Measurements from ENCODE around the gene DSG3.
"Not testable (repeated sequence)": the region's sequence is repeated elsewhere in the genome, so short reads cannot be mapped to it uniquely, and the experiment has no call there.

Gene DSG3

DNA sequence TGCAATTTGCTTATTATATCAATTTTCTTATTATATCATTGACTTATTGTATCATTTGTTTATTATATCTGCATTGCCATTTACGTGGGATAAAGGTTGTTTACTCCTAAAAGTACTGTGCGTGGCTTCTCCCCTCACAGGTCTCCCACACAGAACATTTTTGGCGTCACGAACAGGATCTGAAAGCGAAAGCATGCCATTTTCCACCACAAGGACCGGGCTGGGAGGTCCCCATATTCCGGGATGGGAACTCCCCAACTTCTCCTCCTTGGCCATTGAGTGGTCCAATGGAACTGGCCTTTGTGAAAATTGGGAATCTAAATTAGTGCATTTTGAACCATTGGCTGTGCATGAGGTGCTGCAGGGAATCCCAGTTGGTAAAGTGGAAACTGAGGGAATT is 45.6 kb downstream of the DSG3 start:
- no peak for DNase-seq (ENCODE audit: low read depth in 2 of 2)

DNA sequence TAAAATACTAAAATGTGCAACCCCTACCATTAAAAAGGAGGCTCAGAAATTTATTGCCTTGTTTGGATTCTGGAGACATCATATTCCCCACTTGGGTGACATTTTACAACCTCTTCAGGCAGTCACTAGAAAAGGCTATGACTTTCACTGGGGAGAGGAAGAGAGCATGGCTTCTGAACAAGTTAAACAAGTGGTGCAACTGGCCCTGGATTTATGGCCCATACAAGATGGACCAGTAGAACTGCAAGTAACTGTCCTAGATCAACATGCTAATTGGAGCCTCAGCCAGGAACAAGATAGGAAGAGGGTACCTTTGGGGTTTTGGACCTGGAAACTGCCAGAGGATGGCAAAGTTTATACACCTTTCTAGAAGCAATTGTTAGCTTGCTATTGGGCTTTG is 46.4 kb downstream of the DSG3 start:
- DNase-seq (ENCODE audit: low read depth in 2 of 2) = no peak

DNA sequence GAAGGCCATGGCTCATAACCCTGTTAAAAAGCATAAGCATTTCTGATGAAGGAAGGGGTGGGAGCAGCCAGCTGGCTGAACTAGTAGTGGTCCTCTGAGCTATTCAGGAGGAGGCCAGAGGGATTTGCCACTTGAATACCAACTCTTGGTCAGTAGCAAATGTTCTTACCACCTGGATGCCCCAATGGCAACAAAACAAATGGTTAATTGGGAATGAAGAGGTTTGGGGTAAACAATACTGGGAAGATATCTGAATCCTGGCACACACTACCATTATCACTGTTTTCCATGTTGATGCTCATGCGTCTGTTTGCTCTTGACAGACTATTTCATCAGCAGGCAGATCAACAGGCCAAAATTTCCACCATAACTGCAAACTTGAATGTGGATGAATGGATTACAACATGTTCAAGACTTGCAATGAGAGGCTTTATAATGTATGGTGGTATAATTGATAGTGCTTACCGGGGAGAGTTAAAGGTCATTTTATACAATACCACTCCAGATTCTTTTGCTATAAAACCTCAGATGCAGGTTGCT is 47.2 kb downstream of the DSG3 start:
- DNase-seq (ENCODE audit: low read depth in 2 of 2) = not testable (repeated sequence)

DNA sequence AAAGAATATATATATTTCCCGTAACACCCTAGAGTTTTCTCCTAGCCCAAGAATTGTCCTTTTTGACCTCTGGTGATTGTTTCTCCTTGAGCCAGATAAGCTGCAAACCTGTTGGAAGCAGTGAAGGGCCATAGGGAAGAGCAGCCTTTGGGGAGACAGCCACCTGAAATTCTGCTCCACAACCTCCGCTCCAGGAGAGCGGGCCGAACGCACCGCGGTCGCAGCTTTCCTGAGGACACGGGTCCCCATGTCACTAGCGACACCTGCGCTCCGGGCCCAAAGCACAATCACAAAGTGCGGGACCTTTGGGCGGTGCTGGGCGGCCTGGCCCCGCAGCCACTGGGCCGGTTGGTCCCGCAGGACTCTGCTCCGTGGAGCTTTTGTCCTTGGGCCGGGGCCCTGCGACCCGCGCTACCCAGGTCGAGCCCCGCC is 49.9 kb downstream of the DSG3 start:
- DNase-seq (ENCODE audit: low read depth in 2 of 2) = no peak

DNA sequence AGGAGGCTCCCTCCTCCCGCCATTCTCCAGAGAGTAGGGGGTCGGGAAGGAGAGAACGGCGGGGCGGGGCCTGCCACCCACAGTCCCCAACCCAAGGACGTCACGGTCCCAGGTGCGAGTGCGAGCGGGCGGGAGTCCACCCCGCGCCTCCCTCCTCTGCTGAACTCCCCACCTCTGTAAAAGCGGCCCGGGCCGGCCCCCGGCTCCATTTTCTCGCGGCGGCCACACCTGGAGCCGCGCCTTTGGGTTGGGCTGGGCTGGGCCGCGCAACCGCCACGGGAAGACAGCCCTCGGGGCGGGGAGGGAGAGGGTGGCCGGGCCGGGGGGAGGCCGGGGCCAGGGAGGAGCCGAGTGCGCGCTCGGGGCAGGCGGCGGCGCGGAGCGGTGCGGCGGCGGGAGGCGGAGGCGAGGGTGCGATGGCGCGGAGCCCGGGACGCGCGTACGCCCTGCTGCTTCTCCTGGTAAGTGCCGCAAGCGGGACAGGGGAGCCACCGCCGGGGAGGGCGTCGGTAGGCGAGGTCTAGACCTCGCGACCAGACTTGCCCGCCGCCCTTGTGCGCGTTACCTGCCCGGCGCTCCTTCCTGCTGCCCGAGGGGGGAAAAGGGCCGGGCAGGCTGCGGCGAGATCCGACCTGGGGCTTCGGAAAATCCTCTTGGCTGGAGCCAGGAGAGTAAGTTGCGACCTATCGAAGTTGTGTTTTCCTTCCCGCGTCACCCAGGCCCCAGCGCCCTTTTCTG is 50.5 kb downstream of the DSG3 start, which contains the start of gene DSG2:
Gene DSG2, plus strand, starts transcription at position 342 of the 738 bp plus-strand sequence. Its CDS starts 75 bp downstream, at position 417.
- peak; percentile 4 for DNase-seq (ENCODE audit: low read depth in 2 of 2)

DNA sequence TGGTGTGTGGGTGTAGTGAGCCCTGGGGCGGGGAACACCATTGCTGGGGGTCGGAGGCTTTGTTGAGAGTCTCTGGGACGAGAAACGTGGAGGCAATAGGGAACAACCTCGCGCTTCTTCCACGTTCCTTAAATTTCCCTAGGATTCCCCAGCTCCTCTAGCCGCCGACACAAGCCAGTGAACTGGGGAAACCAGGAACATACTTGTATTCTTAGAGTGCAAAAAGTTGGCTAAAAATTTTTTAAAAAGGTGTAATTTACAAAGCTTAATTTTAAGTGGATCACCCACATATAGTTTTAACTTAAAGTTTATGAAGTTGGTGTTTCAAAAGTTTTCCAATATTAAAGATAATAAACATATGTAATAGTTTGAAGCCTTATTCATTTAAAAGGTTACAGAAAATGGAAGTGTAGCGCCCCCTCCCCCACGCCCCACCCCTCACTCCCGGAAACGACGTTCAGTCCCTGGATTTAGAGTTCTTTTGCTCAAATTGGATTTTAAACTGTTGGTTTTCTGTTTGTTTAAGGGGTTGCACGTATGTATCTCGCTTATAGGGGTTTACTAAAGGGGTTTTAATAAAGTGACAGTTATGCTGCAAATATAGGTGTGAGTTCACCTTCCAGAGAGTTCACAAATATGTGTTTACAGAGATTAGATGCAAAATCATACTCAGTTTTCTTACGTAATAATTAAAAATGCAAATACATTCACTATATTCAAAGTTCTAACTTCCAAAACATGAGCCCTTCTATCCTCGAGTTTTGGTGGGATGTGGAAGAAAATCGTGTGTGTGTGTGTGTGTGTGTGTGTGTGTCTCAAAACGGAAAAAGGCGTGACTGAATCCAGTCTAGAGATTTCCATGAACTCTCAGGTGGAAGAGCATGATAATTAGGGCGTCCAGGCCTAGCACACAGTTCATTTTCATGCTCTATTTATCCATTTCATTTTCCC is 51.3 kb downstream of the DSG3 start:
- DNase-seq (ENCODE audit: low read depth in 2 of 2) = no peak

DNA sequence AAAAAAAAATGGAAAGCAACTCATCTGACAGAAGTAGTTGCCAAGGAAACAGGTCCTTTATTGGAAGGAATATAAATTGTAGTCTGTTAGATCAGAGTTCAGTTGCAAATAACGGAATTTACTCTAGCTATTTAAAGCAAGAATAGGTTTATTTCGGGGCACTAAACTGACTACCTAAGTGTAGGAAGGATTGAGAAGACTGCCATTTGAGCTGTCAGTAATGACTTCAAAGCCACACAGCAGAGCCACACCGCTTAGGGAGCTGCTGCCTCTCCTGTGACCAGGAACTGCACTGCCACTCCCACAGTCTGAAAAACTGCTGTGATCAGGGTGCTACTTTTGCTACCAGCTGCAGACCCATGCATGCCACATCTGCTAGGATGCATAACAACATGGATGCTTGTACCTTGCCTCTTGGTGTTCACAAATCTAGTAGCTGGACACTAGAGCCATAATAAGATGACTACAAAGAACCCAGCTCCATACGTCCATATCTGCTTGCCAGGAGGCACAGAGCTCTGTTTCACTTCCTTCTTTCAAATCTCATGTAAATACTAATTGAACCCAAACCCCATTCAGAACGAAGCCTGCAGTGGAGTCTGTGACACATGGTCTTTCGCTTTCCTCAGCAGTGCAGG is 52.6 kb downstream of the DSG3 start:
- DNase-seq (ENCODE audit: low read depth in 2 of 2) = no peak

DNA sequence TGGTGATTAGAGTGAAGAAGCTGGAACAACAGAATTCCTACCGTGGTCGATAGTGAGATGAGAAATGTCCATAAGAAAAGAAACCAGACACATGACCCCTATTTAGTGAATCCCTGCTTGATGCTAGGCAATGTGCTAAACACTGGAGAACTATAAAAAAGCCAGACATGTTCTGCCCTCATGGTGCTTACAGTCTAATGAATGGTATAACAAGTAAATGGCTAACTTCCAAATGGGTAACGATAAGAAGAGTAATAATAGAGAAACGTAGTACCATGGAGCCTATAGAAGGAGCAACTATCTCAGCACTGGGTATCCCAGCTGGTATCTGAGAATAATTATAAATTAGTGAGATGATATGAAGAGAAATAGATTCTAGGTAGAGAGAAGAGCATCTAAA is 55.5 kb downstream of the DSG3 start:
- no peak for DNase-seq (ENCODE audit: low read depth in 2 of 2)

DNA sequence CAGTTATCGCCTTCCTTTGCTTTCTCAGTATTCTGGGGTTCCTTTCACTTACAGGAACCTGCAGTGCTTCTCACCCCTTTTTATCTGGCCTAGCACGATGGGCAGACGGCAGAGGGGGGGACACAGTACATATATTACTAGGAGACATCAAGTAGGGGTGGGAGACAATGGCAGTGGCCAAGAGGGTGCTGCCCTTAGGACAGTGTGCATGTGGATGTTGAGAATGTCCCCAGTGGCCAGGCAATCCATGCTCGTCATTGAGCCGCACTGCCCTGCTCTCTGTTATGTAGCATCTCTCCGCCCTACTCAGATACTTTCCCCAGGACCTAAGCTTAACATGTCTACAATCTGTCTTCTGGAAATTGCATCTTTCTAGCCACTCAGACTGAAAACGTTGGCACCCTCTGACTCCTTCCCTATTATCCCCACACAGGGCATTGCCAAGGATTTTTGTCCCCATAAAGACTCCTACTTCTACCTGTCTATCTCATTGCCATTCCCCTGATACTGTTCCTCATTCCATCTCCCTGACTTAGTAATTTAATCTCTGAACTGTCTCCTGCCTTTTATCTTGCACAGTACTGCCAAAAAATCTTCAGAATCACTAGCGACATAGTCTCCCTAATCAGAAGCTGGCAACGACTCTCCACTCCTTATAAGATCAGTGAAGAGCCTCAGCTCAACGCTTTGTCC is 57.1 kb downstream of the DSG3 start:
- no peak for DNase-seq (ENCODE audit: low read depth in 2 of 2)

DNA sequence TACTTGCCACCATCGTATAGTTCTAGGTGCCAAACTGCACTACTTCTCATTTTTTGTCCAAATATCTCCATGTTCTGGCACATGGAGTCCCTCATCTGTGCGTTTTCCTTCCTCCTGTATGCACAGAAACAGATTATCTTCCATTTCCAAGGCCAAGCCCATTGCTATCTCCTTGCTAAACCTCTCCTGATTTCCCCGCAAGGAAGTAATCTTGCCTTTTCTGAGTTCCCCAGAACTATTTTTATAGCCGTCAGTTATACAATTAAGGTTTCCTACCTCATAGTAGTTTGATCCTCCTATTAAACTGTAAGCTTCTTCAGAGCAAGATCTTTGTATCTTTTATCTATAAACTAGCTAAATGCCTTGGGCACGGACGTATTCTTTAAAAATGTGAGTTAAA is 57.6 kb downstream of the DSG3 start:
- no peak for DNase-seq (ENCODE audit: low read depth in 2 of 2)

DNA sequence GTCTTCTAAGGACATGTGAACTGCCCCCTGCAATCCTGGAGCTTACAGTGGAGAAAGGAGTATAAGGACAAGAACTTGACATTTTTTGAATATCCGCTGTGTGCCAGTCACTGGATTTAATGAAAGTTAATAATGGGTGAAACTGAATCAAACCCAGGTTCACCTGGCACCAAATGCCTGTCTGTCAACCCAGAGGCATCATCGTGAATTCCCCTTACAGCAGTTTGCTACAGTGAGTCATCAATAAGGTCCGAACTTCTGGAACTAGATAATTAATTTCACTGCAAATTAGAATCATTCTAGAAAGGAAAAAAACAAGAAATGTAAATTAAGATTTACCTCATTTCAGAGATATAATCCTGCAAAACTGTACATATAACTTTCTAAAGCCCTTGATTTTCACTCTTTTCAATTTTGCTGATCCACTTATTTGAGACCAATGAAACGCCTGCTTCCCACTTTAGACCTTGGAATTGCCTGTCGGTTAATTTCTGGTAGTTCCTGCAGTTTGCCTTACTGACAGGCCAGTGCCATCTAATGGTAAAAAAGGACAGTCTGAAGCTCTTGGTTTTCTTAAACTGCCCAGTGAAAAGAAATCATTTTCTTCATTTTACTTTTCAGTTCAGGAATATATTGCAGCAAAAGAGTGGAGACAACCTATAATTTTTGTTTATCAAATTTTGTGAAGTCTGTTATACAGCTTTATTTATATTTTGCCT is 58.6 kb downstream of the DSG3 start:
- DNase-seq (ENCODE audit: low read depth in 2 of 2) = no peak

DNA sequence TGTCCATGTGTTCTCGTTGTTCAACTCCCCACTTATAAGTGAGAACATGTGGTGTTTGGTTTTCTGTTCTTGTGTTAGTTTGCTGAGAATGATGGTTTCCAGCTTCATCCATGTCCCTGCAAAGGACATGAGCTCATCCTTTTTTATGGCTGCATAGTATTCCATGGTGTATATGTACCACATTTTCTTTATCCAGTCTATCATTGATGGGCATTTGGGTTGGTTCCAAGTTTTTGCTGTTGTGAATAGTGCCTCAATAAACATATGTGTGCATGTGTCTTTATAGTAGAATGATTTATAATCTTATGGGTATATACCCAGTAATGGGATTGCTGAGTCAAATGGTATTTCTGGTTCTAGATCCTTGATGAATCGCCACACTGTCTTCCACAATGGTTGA is 59.6 kb downstream of the DSG3 start:
- DNase-seq (ENCODE audit: low read depth in 2 of 2) = not testable (repeated sequence)

DNA sequence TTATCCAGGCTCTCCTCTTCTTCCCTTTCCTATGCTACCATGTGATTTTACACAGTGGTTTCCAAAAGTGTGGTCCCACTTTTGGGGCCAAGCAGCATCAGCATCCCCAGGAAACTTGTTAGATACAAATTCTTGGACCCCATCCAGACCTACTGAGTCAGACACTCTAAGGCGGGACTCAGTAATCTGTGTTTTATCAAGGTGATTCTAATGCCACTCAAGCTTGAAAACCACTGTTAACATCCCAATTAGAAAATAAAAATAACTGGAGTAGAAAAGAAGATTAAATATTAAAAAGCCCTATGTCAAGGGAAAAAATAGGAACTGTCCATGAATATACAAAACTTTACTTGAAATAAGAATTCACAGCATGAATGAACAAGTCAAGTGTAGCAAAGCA is 61.2 kb downstream of the DSG3 start:
- no peak for DNase-seq (ENCODE audit: low read depth in 2 of 2)

DNA sequence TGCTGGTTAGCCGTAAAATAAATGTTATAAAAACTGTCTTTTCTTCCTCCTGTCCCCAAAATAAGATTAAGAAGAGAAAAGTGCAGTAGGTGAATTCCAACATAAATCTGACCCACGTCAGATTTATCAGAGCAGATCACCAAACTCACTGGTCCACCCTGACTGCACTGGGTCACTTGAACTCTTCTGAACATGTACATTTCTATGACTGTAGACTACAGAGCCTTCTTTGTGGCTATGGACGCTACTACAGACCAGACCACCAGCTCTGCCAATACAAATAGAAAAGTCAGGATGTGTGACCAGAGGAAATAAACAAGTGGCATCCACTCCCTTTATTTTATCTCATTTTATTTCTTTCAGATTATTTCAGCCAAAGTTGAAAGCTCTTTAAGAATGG is 62.0 kb downstream of the DSG3 start:
- DNase-seq (ENCODE audit: low read depth in 2 of 2) = no peak

DNA sequence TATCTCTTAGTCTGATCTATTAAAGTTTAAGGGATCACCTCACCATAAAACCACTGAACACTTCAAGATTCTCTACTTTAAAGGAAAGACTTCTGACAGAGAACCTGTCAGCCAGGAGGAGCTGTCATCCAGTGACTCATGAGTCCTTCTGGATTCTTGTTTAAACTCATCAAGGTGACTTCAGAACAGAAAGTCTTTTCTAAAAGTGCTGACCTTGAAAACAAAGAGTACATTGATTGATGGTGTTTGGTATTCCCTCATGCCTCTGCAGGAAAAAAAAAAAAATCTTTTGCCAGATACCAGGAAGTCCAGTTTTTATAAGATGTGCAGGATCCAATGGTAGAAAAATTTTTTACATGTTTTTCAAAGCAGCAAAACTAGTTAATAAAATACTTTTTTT is 62.8 kb downstream of the DSG3 start:
- DNase-seq (ENCODE audit: low read depth in 2 of 2) = no peak

DNA sequence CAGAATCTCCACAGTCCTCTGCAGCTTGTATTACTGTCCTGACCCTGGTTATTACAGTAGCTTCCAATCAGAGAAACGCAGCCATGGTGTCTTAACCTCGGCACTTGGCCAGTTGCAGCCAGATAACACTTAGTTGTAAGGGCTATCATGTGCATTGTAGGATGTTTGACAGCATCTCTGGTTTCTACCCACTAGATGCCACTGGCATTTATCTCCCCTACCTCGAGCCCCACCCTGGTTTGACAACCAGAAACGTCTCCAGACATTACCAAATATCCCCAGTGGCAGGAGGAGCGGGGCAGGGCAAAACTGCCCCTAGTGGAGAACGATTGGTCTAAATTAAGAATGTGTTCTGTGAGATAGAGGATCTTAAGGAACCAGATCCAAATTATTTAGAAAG is 63.6 kb downstream of the DSG3 start:
- DNase-seq (ENCODE audit: low read depth in 2 of 2) = no peak

DNA sequence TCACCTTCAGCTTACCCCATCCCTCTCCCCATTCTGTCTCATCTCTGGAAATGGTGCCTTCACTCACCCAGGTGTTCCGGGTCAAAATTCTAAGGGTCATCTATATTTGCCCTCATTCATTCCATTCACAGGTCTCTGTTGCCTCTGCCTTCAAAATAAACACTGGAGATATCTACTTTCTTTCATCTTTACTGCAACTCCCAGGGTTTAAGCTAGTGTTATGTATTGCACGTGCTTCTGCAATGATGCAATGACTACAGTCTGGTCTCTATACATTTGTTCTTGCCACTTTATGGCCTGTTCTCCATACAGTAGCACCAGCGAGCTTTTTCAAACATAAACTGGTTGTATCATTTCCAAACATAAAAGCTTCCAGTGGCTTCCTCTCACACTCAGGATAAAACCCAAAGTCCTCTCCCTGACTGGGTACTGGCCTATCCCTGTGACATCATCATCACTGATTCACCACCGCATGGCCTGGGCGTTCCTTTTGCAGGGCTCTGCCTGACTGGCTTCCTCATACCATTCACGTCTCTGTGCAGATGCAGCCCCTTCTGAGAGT is 64.7 kb downstream of the DSG3 start:
- DNase-seq (ENCODE audit: low read depth in 2 of 2) = no peak

DNA sequence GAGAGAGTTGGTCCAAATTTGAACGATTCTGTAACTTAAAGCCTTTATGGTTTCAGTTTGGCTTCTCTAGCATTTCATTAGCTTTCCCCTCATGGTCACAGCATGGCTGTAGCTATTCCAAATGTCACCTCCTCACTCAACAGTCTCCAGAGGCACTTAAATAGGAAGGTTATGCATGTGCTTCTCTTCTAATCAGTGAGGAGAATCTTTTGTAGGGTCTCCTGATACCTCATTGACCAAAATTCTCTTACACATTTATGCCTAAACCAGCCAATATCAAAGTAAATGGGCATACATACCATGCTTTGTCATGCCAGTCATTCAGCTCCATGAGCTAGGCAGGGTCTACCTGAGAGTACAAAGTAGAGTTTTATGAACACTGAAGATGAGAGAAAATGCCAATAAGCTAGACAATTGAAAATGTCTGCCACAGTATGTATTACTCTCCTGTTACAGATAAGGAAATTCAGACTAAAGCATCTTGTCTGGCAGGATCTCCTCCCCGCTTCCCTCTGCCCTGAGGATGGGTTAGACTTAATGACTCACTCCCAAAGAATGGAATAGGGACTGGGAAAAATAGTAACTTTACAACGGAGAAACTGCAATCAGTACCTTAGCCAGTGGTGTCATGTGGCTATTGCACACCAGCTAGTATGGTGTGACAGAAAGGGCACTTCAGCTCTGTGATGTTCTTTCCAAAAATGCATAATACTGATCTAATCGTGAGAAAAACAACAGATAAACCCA is 65.8 kb downstream of the DSG3 start:
- no peak for DNase-seq (ENCODE audit: low read depth in 2 of 2)

DNA sequence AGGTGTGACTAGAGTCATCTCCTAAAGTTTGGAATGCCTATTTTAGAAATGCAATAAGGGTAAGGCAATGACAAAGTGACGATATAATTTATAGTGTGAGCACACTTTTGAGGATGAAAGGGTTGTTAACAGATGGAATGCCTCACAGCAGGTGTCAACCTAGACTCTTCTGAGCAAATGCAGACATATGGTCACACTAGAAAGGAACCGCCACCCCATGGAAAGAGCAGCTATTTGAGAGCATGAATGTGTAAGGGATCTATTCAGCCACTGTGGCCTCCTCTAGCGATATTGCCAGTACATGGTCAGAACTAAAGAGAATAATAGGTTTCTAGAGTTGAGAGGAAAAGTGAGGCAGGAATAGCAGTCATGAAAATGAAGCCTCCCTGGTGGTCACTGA is 68.9 kb downstream of the DSG3 start:
- DNase-seq (ENCODE audit: low read depth in 2 of 2) = no peak

DNA sequence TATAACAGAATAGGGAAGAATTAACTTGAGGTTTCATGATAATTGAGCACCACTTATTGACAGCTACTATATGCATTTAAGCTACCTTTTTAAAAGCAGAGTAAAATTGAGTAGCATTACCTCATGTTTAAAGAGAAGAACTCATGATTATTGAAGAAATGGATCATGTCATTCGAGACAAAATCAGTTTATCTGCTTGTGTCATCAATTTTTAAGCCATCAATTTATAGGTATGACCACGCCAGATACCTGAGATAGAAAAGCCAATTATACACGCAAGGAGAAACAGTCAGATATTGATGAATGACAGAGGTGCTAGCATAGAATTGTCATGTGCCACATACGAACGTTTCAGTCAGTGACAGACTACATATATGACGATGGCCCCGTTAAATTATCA is 78.8 kb downstream of the DSG3 start:
- no peak for DNase-seq (ENCODE audit: low read depth in 2 of 2)

Measured in stimulated activated CD4-positive, alpha-beta T cell treated with anti-CD3 and anti-CD28 coated beads, Interleukin-4, amount 100 ng/mL, for 48 hours (primary cell).